Smooth muscle cell (in vitro differentiated cells): ENCODE measurements around the gene C13orf46. TPM values are rescaled to one million over a fixed set of nuclear protein-coding genes. Genes with fewer than 3 reads are reported as not detected.
"Not testable (repeated sequence)": the region's sequence is repeated elsewhere in the genome, so short reads cannot be mapped to it uniquely, and the experiment has no call there.

Experiments
- DNase-seq: peaks from one replicate; lab custom pipeline; 2025; ENCODE audit not compliant: unreplicated experiment; lab: John Stamatoyannopoulos, UW
- H2AFZ ChIP-seq: fragments of 200-600 bp; sonication (generic); 2 replicates; pipeline ENCODE4 v1.6.0; 2016; ENCODE audit warnings: antibody characterized with exemption, low read depth, mild to moderate bottlenecking
- H3F3A ChIP-seq: fragments of 200-600 bp; sonication (generic); 2 replicates; pipeline ENCODE4 v1.6.0; 2017; ENCODE audit warnings: antibody characterized with exemption, low read depth
- H3K27ac ChIP-seq: fragments of 200-600 bp; sonication (generic); 2 replicates; pipeline ENCODE4 v1.5.1; 2016; ENCODE audit warnings: low read depth, mild to moderate bottlenecking
- H3K27me3 ChIP-seq: fragments of 200-600 bp; sonication (generic); 2 replicates; pipeline ENCODE4 v1.6.1; 2016; ENCODE audit warnings: low read depth, mild to moderate bottlenecking
- H3K36me3 ChIP-seq: fragments of 200-600 bp; sonication (generic); 2 replicates; pipeline ENCODE4 v1.5.1; 2016; ENCODE audit warnings: low read depth
- H3K4me1 ChIP-seq: fragments of 200-600 bp; sonication (generic); 2 replicates; pipeline ENCODE4 v1.5.1; 2016; ENCODE audit warnings: low read depth
- H3K4me2 ChIP-seq: fragments of 200-600 bp; sonication (generic); 2 replicates; pipeline ENCODE4 v1.6.0; 2016; ENCODE audit warnings: mild to moderate bottlenecking
- H3K4me3 ChIP-seq: fragments of 200-600 bp; sonication (generic); 2 replicates; pipeline ENCODE4 v1.5.1; 2016; ENCODE audit warnings: mild to moderate bottlenecking
- H3K79me2 ChIP-seq: fragments of 200-600 bp; sonication (generic); 2 replicates; pipeline ENCODE4 v1.6.0; 2016; ENCODE audit warnings: low read depth, mild to moderate bottlenecking
- H3K9ac ChIP-seq: fragments of 200-600 bp; sonication (generic); 2 replicates; pipeline ENCODE4 v1.6.0; 2016; ENCODE audit warnings: low read depth
- H3K9me3 ChIP-seq: fragments of 200-600 bp; sonication (generic); replicated peaks from 2 replicates; pipeline ENCODE4 v1.5.1; 2016; ENCODE audit warnings: low read depth
- H4K20me1 ChIP-seq: fragments of 200-600 bp; sonication (generic); 2 replicates; pipeline ENCODE4 v1.6.0; 2016; ENCODE audit warnings: low read depth
- CTCF ChIP-seq: fragments of 200-600 bp; sonication (generic); IDR thresholded peaks from 2 replicates; pipeline ENCODE4 v1.5.1; 2017; ENCODE audit warnings: borderline replicate concordance, mild to moderate bottlenecking, antibody characterized with exemption; ENCODE audit not compliant: insufficient read depth, poor library complexity, severe bottlenecking
- WGBS: methylation state at CpG from one replicate; pipeline ENCODE4 v1.1.7; 2016; ENCODE audit warnings: low lambda C conversion rate; 5-methylcytosine and 5-hydroxymethylcytosine counted together
- polyA plus RNA-seq: library from polyadenylated mRNA; unstranded; fragments of >200 nt; fragmentation: Nextera tagmentation; extraction: Ambion mirVana; gene quantifications from 2 replicates; pipeline ENCODE4 v1.2.1, GENCODE V29; 2016
- total RNA-seq: library from RNA; depleted of rRNA; stranded (reverse); fragments of >200 nt; gene quantifications from 2 replicates; pipeline ENCODE4 v1.2.3, GENCODE V29; 2014

Gene C13orf46
- total and polyA plus RNA-seq, 2 experiments from 2014 or later, result 0.26 to 5.8 TPM

- Histone ChIP-seq H3K27ac (no peak overlapping the region), H3K79me2 (no peaks in the 10 kb centered on the region), H4K20me1 (no peaks in the 10 kb centered on the region), H3K9ac (no peak overlapping the region), H3K4me3 (no peak overlapping the region), H3K36me3 (no peaks in the 10 kb centered on the region), H3K27me3 (no peaks in the 10 kb centered on the region), H2AFZ (no peak overlapping the region), H3K9me3 (no peaks in the 10 kb centered on the region), H3K4me1 (no peaks in the 10 kb centered on the region), H3K4me2 (no peak overlapping the region), H3F3A (no peaks in the 10 kb centered on the region)
- 97% methylated on average over 11 of the region's 11 CpGs for WGBS
- DNase-seq, result no peak
- TF ChIP-seq CTCF, result no peak
Observed at GRCh38 chr13:113991676-113992179, 17.9 kb upstream of the C13orf46 start.

- no peak for TF ChIP-seq CTCF
- Histone ChIP-seq H4K20me1 (no peaks in the 10 kb centered on the region), H3K27me3 (no peaks in the 10 kb centered on the region), H2AFZ (no peak overlapping the region), H3K4me1 (no peaks in the 10 kb centered on the region), H3K79me2 (no peaks in the 10 kb centered on the region), H3K27ac (no peak overlapping the region), H3K4me2 (no peak overlapping the region), H3F3A (no peaks in the 10 kb centered on the region), H3K36me3 (no peaks in the 10 kb centered on the region), H3K9me3 (no peaks in the 10 kb centered on the region), H3K9ac (no peak overlapping the region), H3K4me3 (no peak overlapping the region)
- WGBS, result 92% methylated on average over 10 of the region's 10 CpGs
- DNase-seq, result no peak
Observed at GRCh38 chr13:113991191-113991669, 17.4 kb upstream of the C13orf46 start.

- Histone ChIP-seq H2AFZ (no peak overlapping the region), H3K36me3 (no peaks in the 10 kb centered on the region), H3K79me2 (no peaks in the 10 kb centered on the region), H3K4me1 (no peaks in the 10 kb centered on the region), H3K9me3 (no peaks in the 10 kb centered on the region), H3K27me3 (no peaks in the 10 kb centered on the region), H3K27ac (no peak overlapping the region), H3K4me2 (no peak overlapping the region), H4K20me1 (no peaks in the 10 kb centered on the region), H3F3A (no peaks in the 10 kb centered on the region), H3K4me3 (no peak overlapping the region), H3K9ac (no peak overlapping the region)
- TF ChIP-seq CTCF, result no peak
- no peak for DNase-seq
- 88% methylated on average over 9 of the region's 9 CpGs for WGBS
Observed at GRCh38 chr13:113990321-113990837, 16.5 kb upstream of the C13orf46 start.

GRCh38 chr13:113989585-113990300 is 15.9 kb upstream of the C13orf46 start:
- Histone ChIP-seq H3K36me3 (no peaks in the 10 kb centered on the region), H3K27ac (no peak overlapping the region), H3K27me3 (no peaks in the 10 kb centered on the region), H4K20me1 (no peaks in the 10 kb centered on the region), H3K9me3 (no peaks in the 10 kb centered on the region), H2AFZ (no peak overlapping the region), H3K79me2 (no peaks in the 10 kb centered on the region), H3K4me2 (no peak overlapping the region), H3F3A (no peaks in the 10 kb centered on the region), H3K4me3 (no peak overlapping the region), H3K4me1 (no peaks in the 10 kb centered on the region), H3K9ac (no peak overlapping the region)
- DNase-seq, result no peak
- no peak for TF ChIP-seq CTCF
- 98% methylated on average over 8 of the region's 8 CpGs for WGBS

- not testable (repeated sequence) for H3K4me1 ChIP-seq, H3K27me3 ChIP-seq, H4K20me1 ChIP-seq, H3K79me2 ChIP-seq, H3K4me3 ChIP-seq, H3F3A ChIP-seq, H3K9me3 ChIP-seq, H3K27ac ChIP-seq, DNase-seq, H3K9ac ChIP-seq, H2AFZ ChIP-seq, H3K4me2 ChIP-seq, H3K36me3 ChIP-seq
- WGBS, result 92% methylated on average over 5 of the region's 6 CpGs
Observed at GRCh38 chr13:113988859-113989258, 15.0 kb upstream of the C13orf46 start.
